SK-N-DZ (cell line): Measurements from ENCODE around the gene C19orf85.
"Not testable (repeated sequence)": the region's sequence is repeated elsewhere in the genome, so short reads cannot be mapped to it uniquely, and the experiment has no call there.

Experiments used
- DNase-seq: peaks from one replicate; pipeline ENCODE4 v3.0.0-alpha.2; 2015; ENCODE audit warnings: low spot score

C19orf85 gene

DNA sequence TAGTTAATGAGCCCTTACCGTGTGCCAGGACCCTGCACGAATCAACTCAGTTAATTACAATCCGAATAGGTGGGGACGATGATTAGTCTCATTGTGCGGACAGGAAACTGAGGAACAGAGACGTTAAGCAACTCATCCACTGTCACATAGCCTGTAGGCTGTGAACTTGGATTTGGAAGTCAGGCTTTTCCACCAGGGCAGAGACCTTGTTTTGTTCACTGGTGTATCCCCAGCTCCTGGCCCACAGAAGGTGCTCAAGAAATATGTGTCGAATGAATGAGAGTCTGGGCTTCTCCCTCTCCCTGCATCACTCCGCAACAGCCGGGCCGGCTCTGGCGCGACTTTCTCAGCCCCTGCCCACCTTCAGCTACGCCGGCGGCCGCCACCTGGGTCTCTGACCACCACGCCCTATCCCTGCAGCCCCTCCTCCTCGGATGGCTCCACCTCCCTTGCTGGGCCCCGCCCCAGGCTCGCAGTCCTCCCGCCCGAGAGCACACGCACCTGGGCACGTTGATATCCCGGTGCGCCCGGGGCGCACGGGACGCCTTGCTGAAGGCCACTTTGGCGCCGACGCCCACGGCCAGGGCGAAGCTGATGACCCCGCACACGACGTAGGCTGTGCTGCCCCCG is 22.7 kb downstream of the C19orf85 start:
- no peak for DNase-seq

GRCh38 chr19:55441319-55441691 is 23.2 kb downstream of the C19orf85 start:
- DNase-seq: no peak

DNA sequence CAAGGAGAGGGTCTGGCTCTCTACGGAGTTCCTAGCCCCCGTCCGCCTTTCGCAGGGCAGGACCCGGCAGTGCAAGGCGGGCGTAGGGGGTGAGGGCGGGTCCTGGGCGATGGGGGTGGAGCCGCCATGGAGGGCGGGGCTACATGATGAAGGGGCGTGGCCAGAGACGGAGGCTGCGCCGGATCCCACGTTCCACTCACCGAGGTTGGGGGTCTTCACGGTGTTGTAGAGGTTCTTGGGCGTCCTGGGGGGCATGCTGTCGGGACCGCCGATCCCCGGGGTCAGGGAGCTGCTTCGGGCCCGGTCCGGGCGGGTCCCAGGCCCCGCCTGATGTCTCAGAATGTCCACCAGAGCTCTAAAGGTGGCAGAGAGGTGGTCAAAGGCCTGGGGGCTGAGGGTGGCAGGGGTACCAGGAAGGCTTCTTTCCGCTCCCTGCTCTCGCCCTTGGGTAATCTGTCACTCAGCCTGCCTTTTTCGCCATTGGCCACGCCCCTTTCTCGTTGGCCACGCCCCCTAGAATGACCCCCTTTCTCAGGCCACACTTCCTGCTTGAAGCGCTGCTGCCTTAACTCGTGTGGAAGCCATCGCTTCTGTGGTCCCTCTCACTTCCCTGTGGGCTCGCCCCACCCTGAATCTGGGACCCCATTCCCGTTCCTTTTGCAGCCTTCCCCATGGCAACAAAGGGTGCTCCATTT is 24.0 kb downstream of the C19orf85 start:
- DNase-seq: no peak

DNA sequence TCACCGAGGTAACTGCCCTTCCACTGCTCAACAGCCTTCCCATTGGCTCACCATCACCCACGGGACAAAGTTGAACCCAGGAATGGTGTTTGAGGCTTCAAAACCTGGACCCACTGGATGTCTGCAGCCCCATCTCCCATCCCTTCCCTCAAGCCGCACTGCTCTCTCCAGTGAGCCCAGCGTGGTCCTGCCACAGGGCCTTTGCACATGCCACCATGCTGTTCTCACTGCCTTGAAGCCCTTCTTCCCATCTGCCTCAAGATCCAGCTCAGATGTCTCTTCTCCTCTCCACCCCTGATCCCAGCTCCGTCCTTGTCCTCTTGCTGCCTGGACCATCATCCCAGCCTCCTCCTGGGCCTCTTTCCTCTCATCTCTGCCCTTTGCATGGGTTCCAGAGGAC is 25.5 kb downstream of the C19orf85 start:
- DNase-seq: no peak

DNA sequence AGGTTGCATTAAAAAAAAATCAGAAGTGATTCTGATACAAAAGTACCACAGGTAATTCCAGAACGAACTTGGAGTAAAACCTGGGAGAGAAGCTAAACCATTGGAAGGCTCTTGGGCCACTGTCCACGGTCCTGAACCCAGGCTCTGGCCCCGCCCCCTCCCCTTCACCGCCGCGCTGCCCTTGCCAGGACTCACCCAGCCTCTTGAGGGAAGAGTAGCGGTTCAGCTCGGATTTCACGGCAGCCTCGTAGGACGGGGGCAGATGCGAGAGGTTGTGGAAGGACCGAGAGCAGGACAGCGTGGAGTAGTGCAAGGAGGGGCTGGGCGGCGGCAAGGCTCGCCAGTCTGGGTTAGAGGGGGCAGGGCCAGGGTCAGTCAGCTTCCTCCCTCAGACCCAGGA is 27.1 kb downstream of the C19orf85 start:
- DNase-seq: peak; percentile 29

DNA sequence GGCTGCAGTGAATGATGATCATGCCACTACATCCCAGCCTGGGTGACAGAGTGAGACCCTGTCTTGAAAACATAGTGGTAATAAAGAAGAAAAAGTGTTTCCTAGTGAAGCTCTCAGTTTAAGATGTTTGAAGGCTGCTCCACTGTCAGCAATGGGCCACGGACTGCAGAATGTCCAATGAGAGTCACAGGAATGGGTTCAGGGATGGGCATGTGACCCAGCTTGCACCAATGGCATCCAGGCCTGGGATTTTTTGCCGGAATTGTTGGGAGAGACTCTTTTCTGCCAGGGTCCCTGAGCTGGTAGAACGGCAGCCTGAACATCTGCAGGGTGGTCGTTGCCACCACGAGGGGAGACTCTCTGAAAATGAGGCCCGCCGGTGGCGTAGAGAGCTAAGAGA is 27.7 kb downstream of the C19orf85 start:
- no peak for DNase-seq

DNA sequence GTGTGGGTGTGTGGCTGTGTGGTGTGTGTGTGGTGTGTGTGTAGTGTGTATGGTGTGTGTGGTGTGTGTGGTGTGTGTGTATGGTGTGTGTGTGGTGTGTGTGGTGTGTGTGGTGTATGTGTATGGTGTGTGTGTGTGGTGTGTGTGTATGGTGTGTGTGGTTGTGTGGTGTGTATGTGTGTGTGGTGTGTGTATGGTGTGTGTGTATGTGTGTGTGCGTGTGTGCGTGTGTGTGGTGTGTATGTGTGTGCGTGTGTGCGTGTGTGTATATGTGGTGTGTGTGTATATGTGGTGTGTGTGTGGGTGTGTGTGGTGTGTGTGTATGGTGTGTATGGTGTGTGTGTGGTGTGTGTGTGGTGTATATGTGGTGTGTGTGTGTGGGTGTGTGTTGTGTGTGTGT is 29.5 kb downstream of the C19orf85 start:
- DNase-seq: no peak

DNA sequence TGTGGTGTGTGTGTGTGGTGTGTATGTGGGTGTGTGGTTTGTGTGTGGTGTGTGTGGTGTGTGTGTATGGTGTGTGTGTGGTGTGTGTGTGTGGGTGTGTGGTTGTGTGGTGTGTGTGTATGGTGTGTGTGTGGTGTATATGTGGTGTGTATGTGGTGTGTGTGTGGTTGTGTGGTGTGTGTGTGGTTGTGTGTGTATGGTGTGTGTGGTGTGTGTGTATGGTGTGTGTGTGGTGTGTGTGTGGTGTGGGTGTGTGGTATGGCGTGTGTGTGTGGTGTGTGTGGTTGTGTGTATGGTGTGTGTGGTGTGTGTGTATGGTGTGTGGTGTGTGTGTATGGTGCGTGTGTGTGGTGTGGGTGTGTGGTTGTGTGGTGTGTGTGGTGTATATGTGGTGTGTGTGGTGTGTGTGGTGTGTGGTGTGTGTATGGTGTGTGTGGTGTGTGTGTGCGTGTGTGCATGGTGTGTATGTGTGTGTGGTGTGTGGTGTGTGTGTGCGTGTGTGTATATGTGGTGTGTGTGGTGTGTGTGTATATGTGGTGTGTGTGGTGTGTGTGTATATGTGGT is 30.1 kb downstream of the C19orf85 start:
- no peak for DNase-seq

DNA sequence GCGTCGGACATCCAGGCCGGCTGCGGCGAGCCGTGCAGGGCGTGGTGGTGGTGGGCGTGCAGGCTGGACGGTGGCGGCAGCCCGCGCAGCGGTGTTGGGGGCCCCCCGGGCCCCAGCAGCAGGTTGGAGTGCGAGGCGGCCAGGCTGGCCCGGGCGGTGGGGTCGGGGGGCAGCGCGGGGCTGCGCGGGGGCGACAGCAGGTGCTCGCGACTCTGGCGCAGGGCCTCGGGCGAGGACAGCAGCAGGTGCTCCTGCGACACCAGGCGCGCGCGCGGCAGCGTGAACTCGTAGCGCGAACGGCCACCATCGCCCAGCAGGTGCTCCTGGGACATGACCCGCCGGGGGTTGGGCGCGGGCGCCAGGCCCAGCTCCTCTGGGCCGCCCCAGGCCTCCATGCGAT is 31.3 kb downstream of the C19orf85 start:
- DNase-seq: no peak

DNA sequence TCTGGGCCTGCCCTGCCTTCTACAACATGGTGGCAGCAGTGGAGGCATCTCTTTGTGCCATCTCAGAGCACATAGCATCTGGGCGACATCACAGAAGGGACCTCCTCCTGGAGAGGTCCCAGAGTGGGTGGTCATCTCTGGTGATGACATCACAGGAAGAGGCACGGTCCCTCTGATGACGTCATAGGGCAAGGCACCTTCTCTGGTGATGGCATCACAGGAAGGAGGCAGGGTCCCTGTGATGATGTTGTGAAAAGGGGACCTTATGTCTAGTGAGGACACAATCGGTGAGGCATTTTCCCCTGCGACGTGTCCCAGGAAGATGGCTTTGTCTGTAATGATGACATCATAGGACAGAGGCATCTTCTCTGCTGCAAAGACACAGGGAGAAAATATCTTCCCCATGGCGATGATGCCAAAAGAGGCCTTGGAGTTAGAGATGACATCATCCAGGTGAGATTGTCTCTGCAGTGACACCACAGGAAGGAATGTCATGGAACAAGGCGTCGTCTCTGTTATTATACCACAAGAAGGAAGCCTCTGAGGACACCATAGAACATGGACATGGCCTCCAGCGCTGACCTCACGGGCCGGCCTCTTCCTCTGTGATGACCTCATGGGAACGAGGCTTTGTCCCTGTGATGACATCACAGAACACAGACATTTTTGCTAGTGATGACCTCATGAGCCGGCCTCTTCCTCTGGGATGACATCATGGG is 32.2 kb downstream of the C19orf85 start:
- DNase-seq: no peak

- no peak for DNase-seq
Measured at GRCh38 chr19:55431183-55431582, 33.4 kb downstream of the C19orf85 start.

- DNase-seq: no peak
Measured at GRCh38 chr19:55426042-55426441, 38.5 kb downstream of the C19orf85 start.

- DNase-seq: no peak
Measured at GRCh38 chr19:55424518-55424917, 40.0 kb downstream of the C19orf85 start.

GRCh38 chr19:55423225-55424005 is 41.1 kb downstream of the C19orf85 start:
- DNase-seq: no peak

DNA sequence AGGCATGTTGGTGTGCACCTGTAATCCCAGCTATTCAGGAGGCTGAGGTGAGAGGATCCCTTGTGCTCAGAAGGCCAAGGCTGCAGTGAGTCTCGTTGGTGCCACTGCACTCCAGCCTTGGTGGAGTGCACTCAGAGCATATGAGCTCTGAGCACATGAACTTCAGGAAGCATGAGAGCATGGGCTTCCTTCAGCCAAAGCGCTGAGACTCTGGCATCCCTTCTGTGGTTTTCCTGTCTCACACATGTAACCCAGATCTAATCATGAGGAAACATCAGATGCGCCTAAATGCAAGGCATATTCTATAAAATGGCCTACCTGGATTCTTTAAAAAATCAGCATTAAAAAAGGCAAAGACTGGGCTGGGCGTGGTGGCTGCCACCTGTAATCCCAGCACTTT is 43.3 kb downstream of the C19orf85 start:
- not testable (repeated sequence) for DNase-seq

DNA sequence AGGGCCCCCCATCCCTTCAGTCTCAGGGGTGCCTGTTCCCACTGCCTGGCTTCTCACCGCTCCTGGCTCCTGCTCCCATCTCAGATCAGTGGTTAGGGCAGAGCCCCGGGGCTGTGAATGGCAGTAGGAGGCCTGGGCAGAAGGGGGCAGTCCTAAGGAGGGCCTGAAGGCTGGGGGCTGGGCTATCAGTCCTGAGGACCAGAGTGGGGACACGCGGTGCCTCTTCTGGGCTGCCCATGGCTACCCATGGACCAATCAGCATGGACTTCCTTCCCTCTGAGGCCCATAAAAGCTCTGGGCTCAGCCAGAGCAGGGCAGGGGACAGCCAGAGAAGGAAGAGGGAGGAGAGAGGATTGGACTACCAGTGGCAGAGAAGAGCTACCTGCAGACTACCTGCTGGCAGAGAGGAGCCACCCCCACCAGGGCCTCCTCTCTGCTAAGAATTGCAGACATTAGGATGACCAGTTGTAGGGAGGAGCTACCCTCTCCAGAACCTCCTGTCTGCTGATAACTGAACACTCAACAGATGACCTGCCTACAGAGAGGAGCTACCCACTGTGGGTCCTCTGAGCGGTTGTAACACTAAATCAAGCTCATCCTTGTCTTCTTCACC is 44.8 kb downstream of the C19orf85 start:
- no peak for DNase-seq

DNA sequence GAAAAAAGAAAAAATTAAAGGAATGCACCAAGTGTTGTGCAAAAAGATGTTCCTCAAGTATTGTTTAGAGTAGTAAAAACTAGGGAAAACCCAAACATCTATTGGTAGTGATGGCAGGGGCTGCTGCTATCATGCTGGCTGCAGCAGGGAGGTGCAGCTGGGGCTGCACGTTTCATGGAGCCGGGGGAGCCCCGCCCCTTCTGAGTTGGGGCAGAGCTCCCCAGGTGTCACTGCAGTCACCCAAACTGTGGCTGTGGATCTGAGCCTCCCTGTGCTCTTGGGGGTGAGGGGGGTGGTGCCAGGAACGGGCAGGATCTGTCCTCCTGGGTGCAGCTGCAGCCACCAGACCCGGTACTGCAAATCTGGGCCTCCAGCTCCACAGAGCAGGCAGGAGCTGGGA is 45.4 kb downstream of the C19orf85 start:
- DNase-seq: no peak

DNA sequence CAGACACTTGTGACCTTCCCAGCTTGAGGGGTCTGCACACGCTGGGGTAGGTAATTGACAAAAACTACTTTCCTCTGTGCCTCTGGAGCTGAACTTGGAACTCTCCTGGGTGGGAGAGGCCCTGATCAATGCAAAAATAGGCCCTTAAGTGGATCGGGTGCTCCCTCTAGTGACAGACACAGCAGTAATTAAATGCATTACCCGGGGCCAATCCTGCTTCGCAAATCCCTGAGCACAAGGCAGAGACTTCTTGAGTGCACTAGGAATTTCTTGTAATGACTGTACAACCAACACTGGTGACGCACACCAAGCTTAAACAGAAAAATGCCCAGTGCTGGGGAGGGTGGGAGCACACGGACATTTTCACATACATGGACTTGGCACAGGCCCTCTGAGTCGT is 46.4 kb downstream of the C19orf85 start:
- DNase-seq: peak; percentile 61
